Upper lobe of right lung (tissue), 1 donor: ENCODE data around the gene PLEKHB2. TPM values are rescaled to one million over a fixed set of nuclear protein-coding genes. Genes with fewer than 3 reads are reported as not detected.

Experiments
- total RNA-seq: library from RNA; stranded (reverse); fragmentation: NEBNext Ultra II Directional; extraction: Animal tissue kit (Norgen Biotek cat#: 25700); gene quantifications from one replicate; pipeline ENCODE4 v1.2.1, GENCODE V29; 2021
- donor health status: DM: no; HTN: yes; CAD: no; lungs with severe emphysema.

The PLEKHB2 gene
- total RNA-seq, 1 donor from 2014 or later, result 73.9 TPM

Other genes with a start within 250 kb of the PLEKHB2 start
- 77.8 TPM for gene FAM168B, start 11.9 kb upstream of the PLEKHB2 start, total RNA-seq
- gene POTEE, start 104.2 kb downstream of the PLEKHB2 start, total RNA-seq, result not detected